GM12878 (cell line): ENCODE results near the gene CDH8. TPM values are rescaled to one million over a fixed set of nuclear protein-coding genes. Genes with fewer than 3 reads are reported as not detected.

Experiments
- ATAC-seq: fragments of 200-7000 bp; cut with Tn5 transposase; 3 replicates; pipeline ENCODE4 v1.9.1; 2020; ENCODE audit warnings: mild to moderate bottlenecking, moderate library complexity
- BruUV-seq: library from RNA; stranded (reverse); fragments of 400-500 nt; replicated peaks from 2 replicates; lab custom pipeline; 2021; lab: Mats Ljungman, UMichigan
- CTCF ChIA-PET: fragments of 300-600 bp; sonication (Branson Sonifier 250); formaldehyde crosslinking; extraction: SDS; loops from one replicate; lab custom pipeline; 2021; ENCODE audit warnings: inconsistent platforms; lab: Yijun Ruan, JAX
- POLR2A ChIA-PET: fragments of 350-600 bp; formaldehyde crosslinking; extraction: SDS; loops from one replicate; lab custom pipeline; 2021; ENCODE audit warnings: inconsistent platforms; lab: Charles Lee
- RAD21 ChIA-PET: fragments of 300-600 bp; sonication (Branson Sonifier 250); formaldehyde crosslinking; loops from one replicate; lab custom pipeline; 2023; ENCODE audit warnings: antibody characterized with exemption; ENCODE audit not compliant: unreplicated experiment; lab: Charles Lee
- SMC1A ChIA-PET: fragments of 300-600 bp; sonication (Branson Sonifier 250); formaldehyde crosslinking; loops from one replicate; lab custom pipeline; 2023; ENCODE audit not compliant: unreplicated experiment, uncharacterized antibody; lab: Charles Lee
- DNase-seq: peaks from one replicate; pipeline ENCODE4 v3.0.0-alpha.2; 2011; ENCODE audit warnings: low read depth, low spot score
- FAIRE-seq: peaks from 3 replicates; lab custom pipeline; 2011; peaks lifted over from hg19 to GRCh38; lab: Jason Lieb, UNC
- H2AFZ ChIP-seq: 2 replicates; pipeline ENCODE4 v1.6.0; 2011; ENCODE audit warnings: low read depth, low read length, control low read depth; ENCODE audit not compliant: control insufficient read depth
- H3K27ac ChIP-seq: 2 replicates; pipeline ENCODE4 v1.5.1; 2011; ENCODE audit warnings: control low read depth; ENCODE audit not compliant: control insufficient read depth, insufficient read depth
- H3K27me3 ChIP-seq, 2 experiments: replicated peaks in 1 of 2; 2 replicates each; pipeline versions ENCODE4 v1.6.0 to v1.6.1; 2011; ENCODE audit warnings: low read length in 1 of 2; ENCODE audit not compliant: control insufficient read depth in 2 of 2, insufficient read depth in 2 of 2
- H3K36me3 ChIP-seq, 2 experiments: 2 replicates each; pipeline ENCODE4 v1.5.1; 2011; ENCODE audit warnings: low read length in 1 of 2; ENCODE audit not compliant: control insufficient read depth in 2 of 2, insufficient read depth in 2 of 2
- H3K4me1 ChIP-seq: 2 replicates; pipeline ENCODE4 v1.6.1; 2011; ENCODE audit warnings: mild to moderate bottlenecking, low read length, moderate library complexity, mixed read lengths; ENCODE audit not compliant: control insufficient read depth, insufficient read depth
- H3K4me2 ChIP-seq: 2 replicates; pipeline ENCODE4 v1.6.0; 2011; ENCODE audit warnings: control low read depth; ENCODE audit not compliant: control insufficient read depth, insufficient read depth
- H3K4me3 ChIP-seq: fragments of 200-600 bp; sonication (generic); 2 replicates; pipeline ENCODE4 v1.5.1; 2016
- H3K79me2 ChIP-seq: 2 replicates; pipeline ENCODE4 v1.6.0; 2011; ENCODE audit warnings: low read length; ENCODE audit not compliant: control insufficient read depth, insufficient read depth
- H3K9ac ChIP-seq: 2 replicates; pipeline ENCODE4 v1.8.0; 2011; ENCODE audit warnings: low read length, control low read depth, mixed read lengths; ENCODE audit not compliant: control insufficient read depth, insufficient read depth
- H3K9me3 ChIP-seq: replicated peaks from 3 replicates; pipeline ENCODE4 v1.5.1; 2011; ENCODE audit warnings: mild to moderate bottlenecking, low read length; ENCODE audit not compliant: control insufficient read depth, insufficient read depth
- H4K20me1 ChIP-seq: 2 replicates; pipeline ENCODE4 v1.6.0; 2011; ENCODE audit not compliant: control insufficient read depth, insufficient read depth
- BHLHE40 ChIP-seq, 2 experiments: fragments of 450-650 bp in 1 of 2; IDR thresholded peaks; 2 replicates each; pipeline ENCODE4 v1.6.1; 2011 to 2017; ENCODE audit warnings: low read depth in 2 of 2, borderline replicate concordance in 1 of 2, improper control_type of control experiment in 1 of 2, low read length in 1 of 2, mild to moderate bottlenecking in 1 of 2
- CBX3 ChIP-seq: fragments of 200-600 bp; sonication (generic); IDR thresholded peaks from 2 replicates; pipeline ENCODE4 v1.6.1; 2016; ENCODE audit warnings: low read depth, borderline replicate concordance
- CBX5 ChIP-seq: sonication (generic); IDR thresholded peaks from 2 replicates; pipeline ENCODE4 v1.6.1; 2016; ENCODE audit warnings: low read depth, moderate library complexity, mild to moderate bottlenecking, inconsistent platforms
- E2F4 ChIP-seq: IDR thresholded peaks from 2 replicates; pipeline ENCODE4 v1.6.1; 2012; ENCODE audit warnings: low read depth, low read length, improper control_type of control experiment
- JUNB ChIP-seq: IDR thresholded peaks from 2 replicates; pipeline ENCODE4 v1.6.1; 2016; ENCODE audit warnings: antibody characterized with exemption, mild to moderate bottlenecking
- MAX ChIP-seq: IDR thresholded peaks from 2 replicates; pipeline ENCODE4 v1.6.1; 2012; ENCODE audit warnings: low read depth, low read length, improper control_type of control experiment
- MEF2A ChIP-seq: IDR thresholded peaks from 2 replicates; pipeline ENCODE4 v1.6.1; 2011; ENCODE audit warnings: low read depth, mild to moderate bottlenecking, low read length, moderate library complexity; ENCODE audit not compliant: insufficient read depth
- NRF1 ChIP-seq: conservative IDR thresholded peaks from 2 replicates; pipeline ENCODE4 v1.6.1; 2011; ENCODE audit warnings: mild to moderate bottlenecking, low read depth, low read length, improper control_type of control experiment
- RELB ChIP-seq: fragments of 450-650 bp; IDR thresholded peaks from 2 replicates; pipeline ENCODE4 v1.6.1; 2017; ENCODE audit warnings: low read depth, mild to moderate bottlenecking, moderate library complexity
- RFX5 ChIP-seq: IDR thresholded peaks from 2 replicates; pipeline ENCODE4 v1.6.1; 2011; ENCODE audit warnings: low read depth, low read length, improper control_type of control experiment
- SKIL ChIP-seq: fragments of 450-650 bp; IDR thresholded peaks from 2 replicates; pipeline ENCODE4 v1.6.1; 2017; ENCODE audit warnings: mild to moderate bottlenecking, low read depth, inconsistent platforms; ENCODE audit not compliant: poor library complexity, severe bottlenecking
- SREBF1 ChIP-seq: IDR thresholded peaks from 2 replicates; pipeline ENCODE4 v1.6.1; 2012; ENCODE audit warnings: mild to moderate bottlenecking, low read length
- ZNF207 ChIP-seq: fragments of 450-650 bp; IDR thresholded peaks from 2 replicates; pipeline ENCODE4 v1.6.1; 2014; ENCODE audit warnings: antibody characterized with exemption, mild to moderate bottlenecking, borderline replicate concordance
- WGBS: methylation state at CpG from one replicate; pipeline ENCODE4 v1.1.6; 2016; ENCODE audit warnings: low lambda C conversion rate; ENCODE audit not compliant: insufficient replicate concordance, insufficient coverage; ENCODE audit errors: missing lambda C conversion rate; 5-methylcytosine and 5-hydroxymethylcytosine counted together
- in situ Hi-C: fragments of 300-500 bp; cut with MboI; formaldehyde crosslinking; loops from 9 replicates; pipeline ENCODE4 v1.14.3; 2018; ENCODE audit warnings: mixed read lengths
- intact Hi-C: fragments of 100-400 bp; cut with micrococcal nuclease; formaldehyde crosslinking; loops from one replicate; pipeline ENCODE4 v1.14.2; 2022; ENCODE audit not compliant: unreplicated experiment
- polyA plus RNA-seq, 11 experiments: library from polyadenylated mRNA; depleted of rRNA in 4 of 11; unstranded in 6 of 11; stranded (reverse) in 5 of 11; fragments of >200 nt; fragmentation: Nextera tagmentation in 4 of 11; fragmentation: Illumina TruSeq in 1 of 11; extraction: Ambion mirVana in 4 of 11; extraction: Trizol in 1 of 11; gene quantifications; 1 replicate in 1 of 11; 2 replicates in 10 of 11; pipeline versions ENCODE4 v1.2.1 to v1.2.3, GENCODE V29; 2011 to 2016; ENCODE audit warnings: inconsistent platforms in 2 of 11, missing spikeins in 2 of 11, low read depth in 1 of 11
- total RNA-seq, 4 experiments: library from RNA; depleted of rRNA in 3 of 4; stranded (reverse); fragments of >200 nt in 3 of 4; fragmentation: Illumina TruSeq in 1 of 4; extraction: Trizol in 1 of 4; gene quantifications; 2 replicates each; pipeline versions ENCODE4 v1.2.1 to v1.2.3, GENCODE V29; 2013 to 2021

The CDH8 gene
- total and polyA plus RNA-seq, 10 of the 15 experiments (the other 5 are each of a cell fraction or from before 2014, with no cell fraction given), result 0.13 to 0.68 (median 0.25) TPM; not detected in 3

- no peak for TF ChIP-seq RFX5
- no peak for TF ChIP-seq MEF2A
- TF ChIP-seq ZNF207, result no peak
- no peak for TF ChIP-seq NRF1
- no peak for TF ChIP-seq BHLHE40 (IDR thresholded peaks at IDR 0.05; ENCODE audit: borderline replicate concordance in 1 of 2, low read depth in 2 of 2, low read length in 1 of 2)
- no peak for TF ChIP-seq E2F4
- TF ChIP-seq RELB, result no peak
- TF ChIP-seq CBX5, result no peak
- no peak for TF ChIP-seq MAX
- no peak for TF ChIP-seq SKIL
- no peak for TF ChIP-seq SREBF1
- TF ChIP-seq CBX3, result no peak
- no peak for TF ChIP-seq JUNB
- Histone ChIP-seq H3K9ac (no peak overlapping the region), H3K4me2 (no peak overlapping the region), H3K4me3 (no peak overlapping the region), H3K36me3 (no peaks in the 10 kb centered on the region), H3K9me3 (no peaks in the 10 kb centered on the region), H3K27ac (no peak overlapping the region), H2AFZ (no peak overlapping the region), H3K79me2 (no peaks in the 10 kb centered on the region), H3K27me3 (no peaks in the 10 kb centered on the region), H4K20me1 (no peaks in the 10 kb centered on the region), H3K4me1 (no peaks in the 10 kb centered on the region)
- in situ Hi-C loops, result no loop called here
- intact Hi-C loops, result no loop called here
- ChIA-PET POLR2A (no interaction called here), SMC1A (no interaction called here), RAD21 (no interaction called here), CTCF (no interaction called here)
- no TSS peak for BruUV-seq
- ATAC-seq (no peak), FAIRE-seq (no peak), DNase-seq (no peak)
- 27% methylated on average over 8 of the region's 8 CpGs for WGBS
These were observed 218.5 kb downstream of the CDH8 start for GRCh38 chr16:61817583-61818278.
